PFSK-1 (cell line): ENCODE measurements around the gene TMPRSS11A.

ENCODE experiments used
- POLR2AphosphoS5 ChIP-seq: IDR thresholded peaks from 2 replicates; pipeline ENCODE4 v1.6.1; 2012; ENCODE audit warnings: low read depth, mild to moderate bottlenecking, control low read depth, low read length, moderate library complexity
- REST ChIP-seq, 2 experiments: IDR thresholded peaks; 2 replicates each; pipeline versions ENCODE4 v1.6.1 to v1.8.0; 2011 to 2012; ENCODE audit warnings: low read depth in 2 of 2, low read length in 2 of 2, control low read depth in 1 of 2, inconsistent platforms in 1 of 2, mild to moderate bottlenecking in 1 of 2, moderate library complexity in 1 of 2; ENCODE audit not compliant: insufficient read depth in 1 of 2
- SIN3A ChIP-seq: IDR thresholded peaks from 2 replicates; pipeline ENCODE4 v1.6.1; 2012; ENCODE audit warnings: mild to moderate bottlenecking, low read length, moderate library complexity, borderline replicate concordance; ENCODE audit not compliant: insufficient read depth

DNA sequence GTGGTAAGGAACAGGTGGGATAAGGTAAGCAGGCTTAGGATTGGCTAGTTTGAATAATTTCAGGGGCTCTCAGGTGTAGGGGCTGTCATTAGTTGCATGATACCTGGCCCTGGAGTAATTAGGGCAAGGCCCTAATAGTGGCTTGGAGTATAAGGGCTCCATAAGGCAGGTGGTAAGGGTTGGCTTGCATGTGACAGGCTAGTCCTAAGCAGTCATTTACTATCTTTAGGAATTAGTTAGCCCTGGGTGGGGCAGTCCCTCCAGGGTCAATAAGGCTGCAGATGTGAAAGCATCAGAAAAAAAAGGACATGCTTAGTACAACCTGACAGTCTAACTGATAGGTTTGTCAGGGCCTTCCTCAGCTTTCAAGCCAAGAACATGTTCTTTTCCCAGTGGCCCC lies 71.6 kb downstream of the TMPRSS11A start:
- TF ChIP-seq POLR2AphosphoS5 (no peak), REST (IDR thresholded peaks at IDR 0.05; ENCODE audit: insufficient read depth in 1 of 2, low read depth in 2 of 2, low read length in 2 of 2) (no peak), SIN3A (no peak)
